HFFc6 (cell line): ENCODE results near the gene SPG7. TPM values are rescaled to one million over a fixed set of nuclear protein-coding genes. Genes with fewer than 3 reads are reported as not detected.

Experiments used
- DNase-seq: peaks from one replicate; pipeline ENCODE4 v3.0.0-alpha.2; 2018
- H3K27ac Mint-ChIP-seq: 2 replicates; pipeline ENCODE4 v1.8.0; 2020; ENCODE audit warnings: mild to moderate bottlenecking, mixed read lengths
- H3K27me3 Mint-ChIP-seq: 2 replicates; pipeline ENCODE4 v1.8.0; 2021; ENCODE audit warnings: mild to moderate bottlenecking, moderate library complexity, mixed read lengths; ENCODE audit not compliant: insufficient read depth
- H3K36me3 Mint-ChIP-seq: 2 replicates; pipeline ENCODE4 v1.8.0; 2021; ENCODE audit warnings: low read depth, mixed read lengths
- H3K4me1 Mint-ChIP-seq: 2 replicates; pipeline ENCODE4 v1.8.0; 2020; ENCODE audit warnings: low read depth, mixed read lengths
- H3K4me3 Mint-ChIP-seq: 2 replicates; pipeline ENCODE4 v1.8.0; 2020; ENCODE audit warnings: mild to moderate bottlenecking, moderate library complexity, mixed read lengths
- H3K9me3 Mint-ChIP-seq: 2 replicates; pipeline ENCODE4 v1.8.0; 2020; ENCODE audit warnings: mild to moderate bottlenecking, mixed read lengths
- total RNA-seq, 6 experiments: library from RNA; stranded (reverse); fragmentation: NEBNext Ultra II Directional; extraction: Animal tissue kit (Norgen Biotek cat#: 25700); gene quantifications; 2 replicates in 1 of 6; 3 replicates in 5 of 6; pipeline ENCODE4 v1.2.3, GENCODE V29; 2021
- TF ChIP-seq, protein P1 (sequence below): fragments of 200-600 bp; sonication (generic); IDR thresholded peaks from 2 replicates; pipeline ENCODE4 v1.5.0; 2021; ENCODE audit warnings: antibody characterized with exemption, mild to moderate bottlenecking

The SPG7 gene
- total RNA-seq, 6 experiments from 2014 or later: 81.5 to 97.0 (median 89.6) TPM

DNA sequence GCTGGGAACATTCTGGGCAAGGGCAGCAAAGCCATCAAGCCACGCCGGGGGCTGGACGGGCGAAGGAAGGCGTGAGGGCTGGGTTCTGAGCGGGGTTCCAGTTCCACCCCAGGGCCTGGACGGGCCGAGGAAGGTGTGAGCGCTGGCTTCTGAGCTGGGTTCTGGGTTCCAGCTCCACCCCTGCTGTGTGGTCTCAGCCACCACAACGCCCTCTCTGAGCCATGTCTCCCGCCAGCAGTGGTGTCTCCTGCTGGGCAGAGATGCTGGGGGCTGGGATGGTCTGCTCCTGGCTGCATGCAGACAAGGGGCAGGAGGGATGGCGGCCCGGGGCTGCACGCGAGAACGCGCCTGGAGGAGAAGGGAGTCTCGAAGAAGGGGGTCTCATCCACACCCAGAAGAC is 63.4 kb downstream of the SPG7 start:
- Mint-ChIP-seq H3K27ac (no peak overlapping the region), H3K36me3 (no peaks in the 10 kb centered on the region)

DNA sequence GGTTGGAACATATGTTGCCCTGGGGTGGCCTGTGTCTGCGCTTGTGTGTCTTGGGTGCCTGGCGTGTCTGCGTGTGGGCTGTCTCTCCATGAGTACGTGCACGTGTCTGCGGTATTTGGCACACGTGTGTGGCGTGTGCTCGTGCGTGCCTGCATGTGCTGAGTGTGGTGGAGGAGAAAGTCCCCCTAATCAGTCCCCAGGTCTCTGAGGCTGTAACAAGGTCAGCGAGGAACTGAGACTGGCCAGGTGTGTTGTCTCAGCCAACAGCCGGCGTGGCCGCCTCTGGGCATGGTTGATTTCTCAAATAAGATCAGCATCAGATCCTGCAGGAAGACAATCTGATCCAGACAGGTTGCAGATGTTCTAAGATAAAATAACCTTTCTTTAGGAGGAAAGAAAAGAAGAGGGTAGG is 63.9 kb downstream of the SPG7 start:
- no peak for DNase-seq
- Mint-ChIP-seq H3K27me3 (peaks cover 4% of the 10 kb centered on the region), H3K4me1 (no peaks in the 10 kb centered on the region), H3K36me3 (no peaks in the 10 kb centered on the region), H3K4me3 (no peak overlapping the region), H3K27ac (no peak overlapping the region), H3K9me3 (no peaks in the 10 kb centered on the region)
- TF ChIP-seq, protein P1, sequence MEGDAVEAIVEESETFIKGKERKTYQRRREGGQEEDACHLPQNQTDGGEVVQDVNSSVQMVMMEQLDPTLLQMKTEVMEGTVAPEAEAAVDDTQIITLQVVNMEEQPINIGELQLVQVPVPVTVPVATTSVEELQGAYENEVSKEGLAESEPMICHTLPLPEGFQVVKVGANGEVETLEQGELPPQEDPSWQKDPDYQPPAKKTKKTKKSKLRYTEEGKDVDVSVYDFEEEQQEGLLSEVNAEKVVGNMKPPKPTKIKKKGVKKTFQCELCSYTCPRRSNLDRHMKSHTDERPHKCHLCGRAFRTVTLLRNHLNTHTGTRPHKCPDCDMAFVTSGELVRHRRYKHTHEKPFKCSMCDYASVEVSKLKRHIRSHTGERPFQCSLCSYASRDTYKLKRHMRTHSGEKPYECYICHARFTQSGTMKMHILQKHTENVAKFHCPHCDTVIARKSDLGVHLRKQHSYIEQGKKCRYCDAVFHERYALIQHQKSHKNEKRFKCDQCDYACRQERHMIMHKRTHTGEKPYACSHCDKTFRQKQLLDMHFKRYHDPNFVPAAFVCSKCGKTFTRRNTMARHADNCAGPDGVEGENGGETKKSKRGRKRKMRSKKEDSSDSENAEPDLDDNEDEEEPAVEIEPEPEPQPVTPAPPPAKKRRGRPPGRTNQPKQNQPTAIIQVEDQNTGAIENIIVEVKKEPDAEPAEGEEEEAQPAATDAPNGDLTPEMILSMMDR: no peak

More for the DNA sequence above, 63.4 kb downstream of the SPG7 start:
- Mint-ChIP-seq H3K27me3 (peaks cover 4% of the 10 kb centered on the region), H3K4me3 (no peak overlapping the region), H3K9me3 (no peaks in the 10 kb centered on the region), H3K4me1 (no peaks in the 10 kb centered on the region)
- DNase-seq: no peak
- TF ChIP-seq, protein P1: no peak

DNA sequence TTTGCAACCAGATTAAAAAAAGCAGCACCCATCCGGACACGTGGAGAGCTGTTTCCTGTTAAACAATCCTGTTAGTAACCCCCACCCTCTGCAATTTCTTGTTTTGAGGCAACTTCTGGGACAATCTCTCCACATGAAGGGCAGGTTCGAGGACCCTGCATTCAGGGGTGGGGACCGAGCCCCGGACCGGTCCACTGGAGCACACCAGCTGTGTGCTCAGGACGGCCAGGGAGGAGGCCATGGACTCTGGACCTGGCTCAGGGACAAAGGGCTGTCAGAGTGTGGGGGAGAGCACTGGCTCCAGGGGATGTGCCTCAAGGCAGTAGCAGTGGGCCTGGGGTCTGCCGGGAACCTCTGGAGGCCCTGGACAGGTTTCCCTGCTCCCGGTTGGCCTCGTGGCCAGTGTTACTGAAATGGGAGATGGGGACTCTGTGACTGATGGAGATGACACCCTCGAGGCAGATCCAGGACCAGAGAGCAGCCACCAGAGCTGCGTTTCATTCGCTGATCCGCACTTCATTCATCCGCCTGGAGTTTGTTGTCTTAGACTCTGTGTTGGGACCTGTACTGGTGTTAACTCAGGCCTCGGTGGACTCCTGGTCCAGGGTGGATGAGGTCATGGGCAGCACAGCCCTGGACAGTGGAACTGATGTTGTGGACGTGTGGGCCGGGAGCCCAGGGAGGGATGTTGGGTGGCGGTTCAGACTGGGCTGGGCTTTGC is 64.4 kb downstream of the SPG7 start:
- no peak for DNase-seq
- TF ChIP-seq, protein P1: no peak
- Mint-ChIP-seq H3K9me3 (no peaks in the 10 kb centered on the region), H3K27me3 (peaks cover 4% of the 10 kb centered on the region), H3K36me3 (no peaks in the 10 kb centered on the region), H3K4me1 (no peaks in the 10 kb centered on the region), H3K27ac (no peak overlapping the region), H3K4me3 (no peak overlapping the region)

DNA sequence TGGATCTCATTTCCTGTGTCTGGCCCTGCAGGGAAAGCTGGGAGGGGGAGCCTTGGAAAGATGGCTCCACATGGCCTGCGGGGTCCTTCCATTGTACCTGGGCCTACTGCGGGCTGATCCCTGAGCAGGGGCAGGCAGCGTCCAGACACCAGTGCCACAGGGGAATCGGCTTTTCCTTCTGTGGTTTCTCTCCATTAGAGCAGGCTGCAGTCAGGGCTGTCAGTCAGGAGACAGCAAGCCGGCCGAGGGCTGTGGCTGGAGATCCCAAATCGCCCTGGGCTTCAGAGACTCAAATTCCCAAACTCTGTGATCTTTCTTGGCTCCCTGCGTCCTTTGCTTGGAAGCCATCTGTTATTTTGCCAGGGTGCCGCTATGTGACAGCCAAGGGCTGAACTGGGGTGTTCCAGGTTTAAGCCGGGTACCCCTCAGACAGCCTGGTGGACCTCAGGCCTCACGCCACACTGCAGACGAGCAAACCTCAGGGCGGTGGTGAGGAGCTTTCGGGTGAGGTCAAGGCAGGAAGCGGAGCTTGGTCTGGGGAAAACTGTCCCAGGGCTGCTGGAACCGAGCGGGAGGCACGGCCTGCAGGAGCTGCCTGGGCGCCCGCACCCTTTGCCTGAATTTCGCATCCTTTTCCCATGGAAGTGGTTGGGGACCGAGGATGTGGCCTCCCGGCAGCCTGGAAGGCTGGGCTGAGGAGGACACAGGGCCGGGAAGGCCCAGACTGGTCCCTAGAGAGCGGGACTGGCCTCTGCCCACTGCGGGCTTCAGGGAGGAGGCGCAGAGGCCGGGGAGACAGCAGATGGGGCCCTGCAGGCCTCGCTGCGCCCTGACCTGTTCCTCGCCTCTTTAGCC is 65.8 kb downstream of the SPG7 start:
- peaks cover 4% of the 10 kb centered on the region for H3K27me3 Mint-ChIP-seq
- no peak for DNase-seq
- no peaks in the 10 kb centered on the region for H3K4me1 Mint-ChIP-seq
- no peak overlapping the region; the same call in 1 of the 2 replicates for H3K27ac Mint-ChIP-seq
- H3K9me3 Mint-ChIP-seq: no peaks in the 10 kb centered on the region
- H3K36me3 Mint-ChIP-seq: peaks cover 8% of the 10 kb centered on the region; the same call in 1 of the 2 replicates
- no peak overlapping the region for H3K4me3 Mint-ChIP-seq
- TF ChIP-seq, protein P1: no peak

DNA sequence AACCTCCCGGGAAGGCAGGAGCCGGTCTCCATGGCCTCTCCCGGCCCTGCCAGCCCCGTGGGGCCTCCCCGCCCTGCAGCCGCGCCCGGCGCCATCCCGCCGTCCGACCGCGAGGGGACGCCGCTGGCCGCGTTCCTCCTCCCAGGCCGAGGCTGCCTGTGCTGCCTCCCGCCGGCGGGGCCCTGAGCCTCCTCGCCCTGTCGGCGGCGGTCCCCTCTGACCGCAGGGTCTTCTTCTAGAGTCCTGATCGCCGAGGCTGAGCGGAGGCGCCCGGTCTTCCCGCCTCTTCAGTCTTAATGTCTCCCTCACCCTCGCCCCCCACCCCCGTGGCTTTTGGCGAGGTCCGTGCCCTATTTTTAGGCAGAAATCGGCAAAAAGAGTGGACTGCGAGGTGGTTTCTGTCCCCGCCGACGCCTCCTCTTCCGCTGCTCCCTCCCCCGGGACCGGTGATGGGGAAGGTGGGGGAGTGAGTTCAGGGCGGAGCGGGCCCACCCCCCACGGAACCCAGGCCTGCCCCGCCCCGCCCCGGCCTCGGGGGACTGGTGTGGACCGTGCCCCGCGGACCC is 66.6 kb downstream of the SPG7 start:
- Mint-ChIP-seq H3K27me3 (peaks cover 4% of the 10 kb centered on the region), H3K9me3 (no peaks in the 10 kb centered on the region), H3K36me3 (peaks cover 8% of the 10 kb centered on the region; the same call in 1 of the 2 replicates), H3K4me3 (peak overlapping the region; percentile 80), H3K27ac (peak overlapping the region; percentile 66), H3K4me1 (no peaks in the 10 kb centered on the region)
- peak; percentile 63 for DNase-seq
- TF ChIP-seq, protein P1: peak; percentile 91
